Stomach (tissue), 9 donors: Measurements from ENCODE around the gene HSD11B1. TPM values are rescaled to one million over a fixed set of nuclear protein-coding genes. Genes with fewer than 3 reads are reported as not detected.
A peak's percentile ranks its signal among the peaks of the same experiment; 100 is the strongest.
"Not testable (repeated sequence)": the region's sequence is repeated elsewhere in the genome, so short reads cannot be mapped to it uniquely, and the experiment has no call there.

Source experiments
- DNase-seq, 2 donors: peaks; one replicate each; pipeline versions ENCODE4 v3.0.0 to v3.0.0-alpha.2; 2013 to 2019
- H3K27ac ChIP-seq, 5 donors: fragments of 200-600 bp in 4 of 5; sonication (generic) in 4 of 5; one replicate each; pipeline ENCODE4 v1.5.1; 2013 to 2019; ENCODE audit warnings: mild to moderate bottlenecking in 1 of 5, moderate library complexity in 1 of 5
- H3K27me3 ChIP-seq, 3 donors: fragments of 200-600 bp; sonication (generic); one replicate each; pipeline ENCODE4 v1.5.1; 2017 to 2019; ENCODE audit warnings: mixed run types in 1 of 3
- H3K36me3 ChIP-seq, 4 donors: fragments of 200-600 bp; sonication (generic); 1 replicate in 3 of 4; 2 replicates in 1 of 4; pipeline ENCODE4 v1.5.1; 2016 to 2019
- H3K4me1 ChIP-seq, 4 donors: fragments of 200-600 bp; sonication (generic); one replicate each; pipeline ENCODE4 v1.5.1; 2016 to 2019
- H3K4me3 ChIP-seq, 4 donors: fragments of 200-600 bp; sonication (generic) in 3 of 4; one replicate each; pipeline ENCODE4 v1.5.1; 2016 to 2019; ENCODE audit warnings: mild to moderate bottlenecking in 1 of 4
- H3K9me3 ChIP-seq, 4 donors: fragments of 200-600 bp; sonication (generic); one replicate each; pipeline ENCODE4 v1.5.1; 2016 to 2019
- CTCF ChIP-seq, 7 experiments: fragments of 450-650 bp in 4 of 7; fragments of 200-600 bp in 3 of 7; sonication (generic) in 3 of 7; IDR thresholded peaks; one replicate each; pipeline ENCODE4 v1.5.1; 2016 to 2019; ENCODE audit warnings: antibody characterized with exemption in 7 of 7, control low read depth in 2 of 7, mild to moderate bottlenecking in 1 of 7
- EP300 ChIP-seq: sonication (generic); formaldehyde crosslinking; IDR thresholded peaks from one replicate; pipeline ENCODE4 v1.6.1; 2017; ENCODE audit warnings: antibody characterized with exemption
- POLR2A ChIP-seq, 4 donors: fragments of 450-650 bp; IDR thresholded peaks; one replicate each; pipeline ENCODE4 v1.6.1; 2016; ENCODE audit warnings: antibody characterized with exemption in 4 of 4, control low read depth in 2 of 4, mild to moderate bottlenecking in 1 of 4, moderate library complexity in 1 of 4
- POLR2AphosphoS5 ChIP-seq, 3 donors: sonication (generic); formaldehyde crosslinking; IDR thresholded peaks; one replicate each; pipeline ENCODE4 v1.6.1; 2016; ENCODE audit warnings: antibody characterized with exemption in 3 of 3
- WGBS, 5 donors: extraction: QIAGEN DNeasy Blood & Tissue Kit in 3 of 5; methylation state at CpG; one replicate each; pipeline versions ENCODE4 v1.1.5 to v1.1.7; 2013 to 2018; 5-methylcytosine and 5-hydroxymethylcytosine counted together
- intact Hi-C: fragments of 100-400 bp; cut with DNase I; formaldehyde crosslinking; loops from one replicate; pipeline ENCODE4 v1.15.1; 2023; ENCODE audit warnings: low total_unique reads
- polyA plus RNA-seq, 3 donors: library from polyadenylated mRNA; stranded (reverse); fragments of 200-250 nt; gene quantifications; one replicate each; pipeline ENCODE4 v1.2.3, GENCODE V29; 2013
- total RNA-seq, 5 donors: library from RNA; depleted of rRNA; stranded (reverse); fragments of >200 nt; gene quantifications; one replicate each; pipeline versions ENCODE4 v1.1.0 to v1.2.3, GENCODE V29; 2014 to 2016
- donor health status: healthy with polysubstance abuse.
- donor health status: Bipolar disorder and iron deficiency.
- donor health status: healthy.

The HSD11B1 gene
- total and polyA plus RNA-seq, 8 donors = 1.5 to 14.0 (median 2.6) TPM; not detected in 2

GRCh38 chr1:209692745-209693504 is 11.7 kb upstream of the HSD11B1 start:
- Histone ChIP-seq H3K27me3 (no peaks in the 10 kb centered on the region), H3K4me1 (peaks cover 0 to 36% (median 3%) of the 10 kb centered on the region in 4 donors), H3K4me3 (no peak overlapping the region), H3K27ac (peak overlapping the region in 1 of 5 donors; percentile 35), H3K9me3 (no peaks in the 10 kb centered on the region), H3K36me3 (no peaks in the 10 kb centered on the region)
- intact Hi-C loops = loop anchor here (5.0 kb wide), 1 partner anchor 116 kb away; no protein-coding TSS in a partner anchor
- peak; percentile 73 to 92 for DNase-seq
- TF ChIP-seq CTCF (IDR thresholded peaks at IDR 0.05) (peak in 5 of 7 experiments; percentile 47 to 87 (median 80)), POLR2A (IDR thresholded peaks at IDR 0.05) (no peak), EP300 (no peak), POLR2AphosphoS5 (IDR thresholded peaks at IDR 0.05) (peak in 1 of 3 donors; percentile 32)
- 0 to 2% (median 1%) methylated on average over 3 of the region's 3 CpGs for WGBS, 5 donors

GRCh38 chr1:209696673-209697072 is 8.0 kb upstream of the HSD11B1 start:
- no peaks in the 10 kb centered on the region for H3K27me3 ChIP-seq
- H3K27ac ChIP-seq = no peak overlapping the region

GRCh38 chr1:209697126-209697525 is 7.5 kb upstream of the HSD11B1 start:
- peak in 1 of 2 donors; percentile 19 for DNase-seq
- 74 to 96% (median 76%) methylated on average over 3 of the region's 3 CpGs for WGBS, 5 donors
- Histone ChIP-seq H3K4me3 (no peak overlapping the region), H3K27ac (no peak overlapping the region), H3K36me3 (no peaks in the 10 kb centered on the region), H3K9me3 (no peaks in the 10 kb centered on the region), H3K4me1 (peaks cover 0 to 12% (median 3%) of the 10 kb centered on the region in 4 donors), H3K27me3 (no peaks in the 10 kb centered on the region)
- peak in 1 of 3 donors; percentile 35 for TF ChIP-seq POLR2AphosphoS5 (IDR thresholded peaks at IDR 0.05)
- no peak for TF ChIP-seq EP300
- TF ChIP-seq CTCF (IDR thresholded peaks at IDR 0.05) = no peak
- no peak for TF ChIP-seq POLR2A (IDR thresholded peaks at IDR 0.05)
- intact Hi-C loops = no loop called here

More at GRCh38 chr1:209696673-209697072, 8.0 kb upstream of the HSD11B1 start:
- intact Hi-C loops = no loop called here
- H3K36me3 ChIP-seq = no peaks in the 10 kb centered on the region
- TF ChIP-seq POLR2A (IDR thresholded peaks at IDR 0.05) (no peak), EP300 (no peak), POLR2AphosphoS5 (IDR thresholded peaks at IDR 0.05) (no peak), CTCF (IDR thresholded peaks at IDR 0.05) (no peak)
- H3K4me3 ChIP-seq = no peak overlapping the region
- H3K9me3 ChIP-seq = no peaks in the 10 kb centered on the region
- peaks cover 0 to 16% (median 3%) of the 10 kb centered on the region in 4 donors for H3K4me1 ChIP-seq
- no peak for DNase-seq

GRCh38 chr1:209700686-209701085 is 4.0 kb upstream of the HSD11B1 start:
- H3K4me3 ChIP-seq, H3K27me3 ChIP-seq, H3K4me1 ChIP-seq, DNase-seq, H3K27ac ChIP-seq, H3K9me3 ChIP-seq, intact Hi-C loops, H3K36me3 ChIP-seq: not testable (repeated sequence)

GRCh38 chr1:209702832-209703231 is 1.8 kb upstream of the HSD11B1 start:
- 70 to 85% (median 76%) methylated on average over 1 of the region's 1 CpG for WGBS, 5 donors

More at GRCh38 chr1:209702832-209703231, 1.8 kb upstream of the HSD11B1 start:
- Histone ChIP-seq H3K4me1 (no peaks in the 10 kb centered on the region), H3K36me3 (no peaks in the 10 kb centered on the region), H3K4me3 (no peak overlapping the region), H3K27me3 (no peaks in the 10 kb centered on the region), H3K27ac (no peak overlapping the region), H3K9me3 (no peaks in the 10 kb centered on the region)
- DNase-seq = no peak
- TF ChIP-seq EP300 (no peak), CTCF (IDR thresholded peaks at IDR 0.05) (no peak), POLR2A (IDR thresholded peaks at IDR 0.05) (no peak), POLR2AphosphoS5 (IDR thresholded peaks at IDR 0.05) (no peak)
- intact Hi-C loops = no loop called here
